Measurements from ENCODE around the gene HSD11B1. TPM values are rescaled to one million over a fixed set of nuclear protein-coding genes. Genes with fewer than 3 reads are reported as not detected.

HSD11B1 gene
- total and polyA plus RNA-seq, 12 donors: 0.59 to 15.7 (median 3.0) TPM

DNA sequence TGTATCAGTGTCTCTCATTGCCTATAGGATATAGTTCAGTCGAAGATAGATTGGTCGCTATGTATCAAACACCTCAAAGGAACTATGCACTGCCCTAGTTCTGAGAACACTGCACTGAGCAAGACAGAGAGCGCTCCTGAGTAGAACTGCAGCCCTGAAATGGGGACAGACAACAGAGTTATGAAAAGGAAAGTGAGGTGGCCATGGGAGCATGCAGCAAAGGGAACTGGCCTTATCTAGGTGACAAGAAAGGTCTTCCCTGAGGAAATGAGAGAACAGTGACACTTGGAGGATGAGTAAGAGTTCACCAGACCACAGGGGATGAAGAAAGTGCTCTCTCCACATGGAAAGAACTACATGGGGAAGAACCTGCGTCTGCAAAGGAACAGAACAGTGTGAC, 36.9 kb upstream of the HSD11B1 start:
- no peaks in the 10 kb centered on the region for H3K27me3 ChIP-seq
- no peak overlapping the region for H3K27ac ChIP-seq
- TF ChIP-seq, protein P1, sequence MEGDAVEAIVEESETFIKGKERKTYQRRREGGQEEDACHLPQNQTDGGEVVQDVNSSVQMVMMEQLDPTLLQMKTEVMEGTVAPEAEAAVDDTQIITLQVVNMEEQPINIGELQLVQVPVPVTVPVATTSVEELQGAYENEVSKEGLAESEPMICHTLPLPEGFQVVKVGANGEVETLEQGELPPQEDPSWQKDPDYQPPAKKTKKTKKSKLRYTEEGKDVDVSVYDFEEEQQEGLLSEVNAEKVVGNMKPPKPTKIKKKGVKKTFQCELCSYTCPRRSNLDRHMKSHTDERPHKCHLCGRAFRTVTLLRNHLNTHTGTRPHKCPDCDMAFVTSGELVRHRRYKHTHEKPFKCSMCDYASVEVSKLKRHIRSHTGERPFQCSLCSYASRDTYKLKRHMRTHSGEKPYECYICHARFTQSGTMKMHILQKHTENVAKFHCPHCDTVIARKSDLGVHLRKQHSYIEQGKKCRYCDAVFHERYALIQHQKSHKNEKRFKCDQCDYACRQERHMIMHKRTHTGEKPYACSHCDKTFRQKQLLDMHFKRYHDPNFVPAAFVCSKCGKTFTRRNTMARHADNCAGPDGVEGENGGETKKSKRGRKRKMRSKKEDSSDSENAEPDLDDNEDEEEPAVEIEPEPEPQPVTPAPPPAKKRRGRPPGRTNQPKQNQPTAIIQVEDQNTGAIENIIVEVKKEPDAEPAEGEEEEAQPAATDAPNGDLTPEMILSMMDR (IDR thresholded peaks at IDR 0.05): no peak
- WGBS, 2 donors: 89 to 94% methylated on average over 4 of the region's 4 CpGs
- H3K9me3 ChIP-seq: peaks cover 0 to 12% (median 0%) of the 10 kb centered on the region in 11 donors
- H3K4me1 ChIP-seq: peaks cover 0 to 8% (median 0%) of the 10 kb centered on the region in 9 donors
- no peak overlapping the region for H3K4me3 ChIP-seq
- ATAC-seq: no peak
- intact Hi-C loops (cut with DNase I): no loop called here
- H3K36me3 ChIP-seq: no peaks in the 10 kb centered on the region
- DNase-seq: no peak

GRCh38 chr1:209670441-209671082, 34.1 kb upstream of the HSD11B1 start:
- no peak for DNase-seq

DNA sequence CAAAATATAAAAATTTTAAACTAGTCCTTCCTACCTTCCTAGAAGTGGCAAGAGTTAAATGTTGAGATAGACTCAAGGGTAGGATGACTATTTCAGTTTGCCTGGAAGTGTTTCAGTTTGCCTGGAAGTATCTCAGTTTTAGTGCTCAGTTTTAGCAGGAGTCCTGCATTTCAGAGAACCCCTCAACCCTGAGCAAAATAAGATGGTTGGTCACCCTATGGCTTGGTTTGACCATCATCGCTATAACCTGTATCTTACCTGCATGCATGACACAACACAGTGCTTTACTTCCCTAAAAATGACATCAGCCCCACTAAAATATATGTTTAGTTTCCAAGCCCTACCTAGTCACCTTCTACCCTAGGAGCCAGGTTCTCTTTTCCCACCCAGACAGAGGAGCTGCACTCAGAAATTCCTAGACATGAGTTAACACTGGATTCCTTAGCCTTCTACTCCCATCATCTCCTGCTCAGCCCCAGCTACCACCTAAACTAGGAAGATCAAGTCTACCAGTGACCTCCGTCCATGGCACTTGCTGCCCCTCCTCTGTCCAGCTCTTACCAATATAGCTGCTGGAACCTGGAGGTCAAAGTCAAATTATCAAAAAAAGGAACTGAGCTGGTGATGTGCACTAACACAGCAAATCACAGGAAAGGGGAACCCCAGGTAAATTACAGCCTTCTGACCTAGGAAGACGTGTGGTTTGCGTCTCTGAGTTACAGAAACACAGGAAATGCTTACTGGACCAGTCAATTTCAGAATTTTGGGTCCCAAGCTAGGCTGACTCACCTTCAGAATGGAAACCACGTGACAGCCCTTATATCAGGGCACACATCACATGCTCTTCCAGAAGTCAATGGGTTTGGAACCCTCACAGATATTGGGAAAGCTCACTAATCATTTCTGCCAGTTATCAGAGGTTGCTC, 31.7 kb upstream of the HSD11B1 start:
- Histone ChIP-seq H3K4me3 (no peak overlapping the region), H3K27me3 (peaks cover 0 to 18% (median 0%) of the 10 kb centered on the region in 7 donors), H3K4me1 (peaks cover 8 to 52% (median 33%) of the 10 kb centered on the region in 9 donors), H3K27ac (peak overlapping the region in 9 of 10 donors; percentile 40 to 93 (median 82)), H3K36me3 (no peaks in the 10 kb centered on the region), H3K9me3 (peaks cover 0 to 12% (median 0%) of the 10 kb centered on the region in 11 donors)
- intact Hi-C loops (cut with DNase I): no loop called here
- 61 to 68% methylated on average over 5 of the region's 5 CpGs for WGBS, 2 donors
- DNase-seq (no peak), ATAC-seq (no peak)
- TF ChIP-seq, protein P1 (IDR thresholded peaks at IDR 0.05): no peak

More at GRCh38 chr1:209670441-209671082, 34.1 kb upstream of the HSD11B1 start:
- Histone ChIP-seq H3K36me3 (no peaks in the 10 kb centered on the region), H3K4me3 (no peak overlapping the region), H3K27me3 (peaks cover 0 to 5% (median 0%) of the 10 kb centered on the region in 7 donors), H3K4me1 (peaks cover 8 to 36% (median 21%) of the 10 kb centered on the region in 9 donors), H3K27ac (peak overlapping the region in 3 of 10 donors; percentile 4 to 59 (median 29)), H3K9me3 (peaks cover 0 to 12% (median 0%) of the 10 kb centered on the region in 11 donors)
- TF ChIP-seq, protein P1 (IDR thresholded peaks at IDR 0.05): no peak
- WGBS, 2 donors: 74 to 87% methylated on average over 1 of the region's 1 CpG
- intact Hi-C loops (cut with DNase I): no loop called here
- peak in 1 of 8 donors; percentile 41 for ATAC-seq
